Osteocyte (in vitro differentiated cells): ENCODE measurements around the gene RPS6KA2. TPM values are rescaled to one million over a fixed set of nuclear protein-coding genes. Genes with fewer than 3 reads are reported as not detected.

Experiments used
- DNase-seq: peaks from one replicate; pipeline ENCODE4 v3.0.0; 2021; ENCODE audit warnings: mixed read lengths; ENCODE audit not compliant: unreplicated experiment; ENCODE audit errors: extremely low spot score
- H3K27ac Mint-ChIP-seq: one replicate; pipeline ENCODE4 v1.8.0; 2021; ENCODE audit warnings: mild to moderate bottlenecking, mixed read lengths; ENCODE audit not compliant: unreplicated experiment
- H3K27me3 Mint-ChIP-seq: one replicate; pipeline ENCODE4 v1.8.0; 2021; ENCODE audit warnings: mixed read lengths; ENCODE audit not compliant: unreplicated experiment
- H3K36me3 Mint-ChIP-seq: one replicate; pipeline ENCODE4 v1.8.0; 2021; ENCODE audit warnings: mixed read lengths; ENCODE audit not compliant: unreplicated experiment
- H3K4me1 Mint-ChIP-seq: one replicate; pipeline ENCODE4 v1.8.0; 2021; ENCODE audit warnings: mixed read lengths; ENCODE audit not compliant: unreplicated experiment
- H3K4me3 Mint-ChIP-seq: one replicate; pipeline ENCODE4 v1.8.0; 2021; ENCODE audit warnings: mild to moderate bottlenecking, moderate library complexity, mixed read lengths; ENCODE audit not compliant: unreplicated experiment
- H3K9me3 Mint-ChIP-seq: one replicate; pipeline ENCODE4 v1.8.0; 2021; ENCODE audit warnings: mixed read lengths; ENCODE audit not compliant: unreplicated experiment
- CTCF ChIP-seq: fragments of 200-600 bp; sonication (generic); IDR thresholded peaks from 2 replicates; pipeline ENCODE4 v1.5.0; 2021; ENCODE audit warnings: antibody characterized with exemption, mild to moderate bottlenecking, moderate library complexity
- total RNA-seq: library from RNA; stranded (reverse); gene quantifications from 2 replicates; pipeline ENCODE4 v1.2.1, GENCODE V29; 2021

The RPS6KA2 gene
- total RNA-seq, 1 donor from 2014 or later = 89.9 TPM

GRCh38 chr6:166440729-166441128 is 186.3 kb downstream of the RPS6KA2 start:
- Mint-ChIP-seq H3K4me3 (no peak overlapping the region), H3K27ac (no peak overlapping the region), H3K9me3 (no peaks in the 10 kb centered on the region), H3K4me1 (no peaks in the 10 kb centered on the region), H3K36me3 (peaks cover 25% of the 10 kb centered on the region), H3K27me3 (no peaks in the 10 kb centered on the region)
- no peak for DNase-seq
- no peak for TF ChIP-seq CTCF

- Mint-ChIP-seq H3K4me3 (no peak overlapping the region), H3K27ac (no peak overlapping the region), H3K36me3 (peaks cover 23% of the 10 kb centered on the region), H3K9me3 (no peaks in the 10 kb centered on the region), H3K27me3 (no peaks in the 10 kb centered on the region), H3K4me1 (no peaks in the 10 kb centered on the region)
- no peak for TF ChIP-seq CTCF
- DNase-seq = no peak
Observed at GRCh38 chr6:166440106-166440505, 186.9 kb downstream of the RPS6KA2 start.

- Mint-ChIP-seq H3K4me1 (no peaks in the 10 kb centered on the region), H3K27ac (no peak overlapping the region), H3K4me3 (no peak overlapping the region), H3K27me3 (no peaks in the 10 kb centered on the region), H3K36me3 (peaks cover 22% of the 10 kb centered on the region), H3K9me3 (no peaks in the 10 kb centered on the region)
- no peak for DNase-seq
- no peak for TF ChIP-seq CTCF
Observed at GRCh38 chr6:166439366-166440091, 187.5 kb downstream of the RPS6KA2 start.

- Mint-ChIP-seq H3K4me3 (no peak overlapping the region), H3K27ac (no peak overlapping the region), H3K9me3 (no peaks in the 10 kb centered on the region), H3K36me3 (peaks cover 16% of the 10 kb centered on the region), H3K4me1 (no peaks in the 10 kb centered on the region), H3K27me3 (no peaks in the 10 kb centered on the region)
- no peak for TF ChIP-seq CTCF
- no peak for DNase-seq
Observed at GRCh38 chr6:166438211-166438861, 188.7 kb downstream of the RPS6KA2 start.

GRCh38 chr6:166437661-166438060 is 189.4 kb downstream of the RPS6KA2 start:
- no peaks in the 10 kb centered on the region for H3K27me3 Mint-ChIP-seq
- TF ChIP-seq CTCF = no peak
- H3K4me1 Mint-ChIP-seq = no peaks in the 10 kb centered on the region
- H3K4me3 Mint-ChIP-seq = no peak overlapping the region
- DNase-seq = no peak
- no peak overlapping the region for H3K27ac Mint-ChIP-seq
- H3K9me3 Mint-ChIP-seq = no peaks in the 10 kb centered on the region
- H3K36me3 Mint-ChIP-seq = peaks cover 16% of the 10 kb centered on the region
